CD14-positive monocyte (primary cell): ENCODE measurements around the gene SAG. TPM values are rescaled to one million over a fixed set of nuclear protein-coding genes. Genes with fewer than 3 reads are reported as not detected.

ENCODE experiments used
- DNase-seq, 3 donors: peaks; one replicate each; pipeline ENCODE4 v3.0.0-alpha.2; 2011 to 2022
- H2AFZ ChIP-seq: 2 replicates; pipeline ENCODE4 v1.6.0; 2012; ENCODE audit warnings: mild to moderate bottlenecking, low read depth, low read length, inconsistent platforms; ENCODE audit not compliant: insufficient read depth, poor library complexity, severe bottlenecking
- H3K27ac ChIP-seq, 2 donors: 1 replicate in 1 of 2; 2 replicates in 1 of 2; pipeline ENCODE4 v1.5.1; 2012 to 2013; ENCODE audit warnings: low read length in 2 of 2, control low read depth in 1 of 2, inconsistent platforms in 1 of 2, low read depth in 1 of 2, mild to moderate bottlenecking in 1 of 2
- H3K27me3 ChIP-seq, 2 donors: one replicate each; pipeline versions ENCODE4 v1.6.0 to v1.6.1; 2011 to 2013; ENCODE audit warnings: low read length in 2 of 2; ENCODE audit not compliant: control insufficient read depth in 2 of 2, insufficient read depth in 2 of 2
- H3K36me3 ChIP-seq, 2 donors: replicated peaks in 1 of 2; 1 replicate in 1 of 2; 2 replicates in 1 of 2; pipeline versions ENCODE4 v1.5.1 to v1.6.1; 2012 to 2013; ENCODE audit warnings: low read length in 2 of 2, control low read depth in 1 of 2, inconsistent platforms in 1 of 2, mild to moderate bottlenecking in 1 of 2; ENCODE audit not compliant: insufficient read depth in 2 of 2, control insufficient read depth in 1 of 2
- H3K4me1 ChIP-seq, 2 donors: 1 replicate in 1 of 2; 2 replicates in 1 of 2; pipeline versions ENCODE4 v1.5.1 to v1.6.1; 2012 to 2013; ENCODE audit warnings: low read length in 2 of 2, control low read depth in 1 of 2, inconsistent platforms in 1 of 2, mild to moderate bottlenecking in 1 of 2, moderate library complexity in 1 of 2; ENCODE audit not compliant: insufficient read depth in 2 of 2, control insufficient read depth in 1 of 2
- H3K4me2 ChIP-seq: replicated peaks from 2 replicates; pipeline ENCODE3; 2012; ENCODE audit warnings: low read length, moderate library complexity, mild to moderate bottlenecking; ENCODE audit not compliant: poor library complexity, severe bottlenecking; ENCODE audit errors: extremely low read depth
- H3K4me3 ChIP-seq, 3 experiments: fragments of 200-600 bp in 1 of 3; sonication (generic) in 1 of 3; replicated peaks in 1 of 3; 1 replicate in 2 of 3; 2 replicates in 1 of 3; pipeline ENCODE4 v1.5.1; 2011 to 2013; ENCODE audit warnings: low read length in 3 of 3, mild to moderate bottlenecking in 3 of 3, control low read depth in 2 of 3, low read depth in 2 of 3, inconsistent platforms in 1 of 3, moderate library complexity in 1 of 3
- H3K79me2 ChIP-seq: 2 replicates; pipeline ENCODE4 v1.6.0; 2012; ENCODE audit warnings: mild to moderate bottlenecking, control low read depth, inconsistent platforms, low read length, moderate library complexity; ENCODE audit not compliant: insufficient read depth
- H3K9ac ChIP-seq: 2 replicates; pipeline ENCODE4 v1.6.0; 2017; ENCODE audit warnings: low read length, mild to moderate bottlenecking; ENCODE audit not compliant: insufficient read depth, poor library complexity, severe bottlenecking
- H3K9me3 ChIP-seq, 2 donors: replicated peaks in 1 of 2; 1 replicate in 1 of 2; 2 replicates in 1 of 2; pipeline versions ENCODE4 v1.5.1 to v1.6.1; 2012 to 2013; ENCODE audit warnings: low read length in 2 of 2, control low read depth in 1 of 2; ENCODE audit not compliant: control insufficient read depth in 1 of 2, insufficient read depth in 1 of 2
- H4K20me1 ChIP-seq: 2 replicates; pipeline ENCODE4 v1.6.0; 2012; ENCODE audit warnings: mild to moderate bottlenecking, low read length, control low read depth, moderate library complexity; ENCODE audit not compliant: insufficient read depth
- H3K27ac Mint-ChIP-seq, 7 donors: one replicate each; pipeline ENCODE4 v1.8.0; 2020; ENCODE audit warnings: mild to moderate bottlenecking in 7 of 7, mixed read lengths in 7 of 7, moderate library complexity in 6 of 7, inconsistent platforms in 2 of 7
- H3K27me3 Mint-ChIP-seq, 3 donors: one replicate each; pipeline ENCODE4 v1.8.0; 2021 to 2022; ENCODE audit warnings: low read depth in 3 of 3, mild to moderate bottlenecking in 3 of 3, mixed read lengths in 3 of 3, moderate library complexity in 3 of 3, inconsistent platforms in 1 of 3
- H3K36me3 Mint-ChIP-seq, 2 donors: one replicate each; pipeline ENCODE4 v1.8.0; 2020; ENCODE audit warnings: mixed read lengths in 2 of 2, inconsistent platforms in 1 of 2, mild to moderate bottlenecking in 1 of 2
- H3K4me1 Mint-ChIP-seq: one replicate; pipeline ENCODE4 v1.8.0; 2020; ENCODE audit warnings: mild to moderate bottlenecking, mixed read lengths
- H3K4me3 Mint-ChIP-seq, 2 donors: one replicate each; pipeline ENCODE4 v1.8.0; 2020; ENCODE audit warnings: mild to moderate bottlenecking in 2 of 2, mixed read lengths in 2 of 2, moderate library complexity in 1 of 2
- H3K9me3 Mint-ChIP-seq, 7 donors: one replicate each; pipeline ENCODE4 v1.8.0; 2020 to 2022; ENCODE audit warnings: mixed read lengths in 7 of 7, mild to moderate bottlenecking in 6 of 7, moderate library complexity in 6 of 7, inconsistent platforms in 2 of 7
- WGBS: methylation state at CpG from one replicate; pipeline ENCODE4 v1.1.5; 2013; ENCODE audit warnings: missing lambda C conversion rate; ENCODE audit not compliant: insufficient coverage; 5-methylcytosine and 5-hydroxymethylcytosine counted together
- intact Hi-C, 2 donors: fragments of 100-400 bp; cut with micrococcal nuclease; formaldehyde crosslinking; loops; one replicate each; pipeline versions ENCODE4 v1.15.0 to v1.15.1; 2023
- polyA plus RNA-seq, 3 donors: library from polyadenylated mRNA; depleted of rRNA in 1 of 3; unstranded in 2 of 3; stranded (reverse) in 1 of 3; fragments of 300-500 nt in 2 of 3; fragments of >200 nt in 1 of 3; fragmentation: Illumina TruSeq in 2 of 3; gene quantifications; 1 replicate in 2 of 3; 2 replicates in 1 of 3; pipeline ENCODE4 v1.2.3, GENCODE V29; 2012 to 2021
- TF ChIP-seq, protein P1 (sequence below): fragments of 200-600 bp; IDR thresholded peaks from one replicate; pipeline ENCODE4 v1.8.0; 2022; ENCODE audit warnings: antibody characterized with exemption, mild to moderate bottlenecking

Gene SAG
- polyA plus RNA-seq, 3 donors = 0.04 to 0.87 TPM; not detected in 1

DNA sequence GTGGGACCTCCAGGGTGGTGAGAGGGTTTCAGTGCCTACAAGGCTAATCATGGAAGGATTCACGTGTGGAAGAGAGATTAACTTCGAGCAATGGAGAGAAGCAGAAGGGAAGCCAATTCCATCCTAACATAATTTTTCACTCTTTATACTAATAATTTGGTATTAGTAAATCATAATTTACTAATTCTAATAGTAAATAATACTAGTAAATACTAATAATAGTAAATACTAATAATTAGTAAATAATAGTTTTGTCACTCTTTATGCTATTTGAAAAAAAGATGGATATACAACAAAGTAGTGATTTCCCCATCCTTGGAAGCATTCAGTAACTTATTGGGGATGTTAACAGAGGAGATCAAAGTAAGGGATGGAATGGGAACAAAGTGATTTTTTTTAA is 6.4 kb upstream of the SAG start:
- no peak overlapping the region for H3K4me3 ChIP-seq
- Mint-ChIP-seq H3K9me3 (no peaks in the 10 kb centered on the region), H3K27me3 (peaks cover 0 to 2% (median 0%) of the 10 kb centered on the region in 3 donors), H3K27ac (no peak overlapping the region), H3K36me3 (peaks cover 2 to 6% of the 10 kb centered on the region in 2 donors), H3K4me3 (no peak overlapping the region), H3K4me1 (no peaks in the 10 kb centered on the region)
- no peaks in the 10 kb centered on the region for H3K9me3 ChIP-seq
- H4K20me1 ChIP-seq = no peaks in the 10 kb centered on the region
- H3K4me2 ChIP-seq = no peak overlapping the region
- H3K9ac ChIP-seq = no peak overlapping the region
- H2AFZ ChIP-seq = no peak overlapping the region
- H3K79me2 ChIP-seq = no peaks in the 10 kb centered on the region
- no peaks in the 10 kb centered on the region for H3K4me1 ChIP-seq
- WGBS = no CpG with 5 or more reads among the region's 2 CpGs
- H3K36me3 ChIP-seq = peaks cover 0 to 3% of the 10 kb centered on the region in 2 donors
- no peak for DNase-seq
- H3K27ac ChIP-seq = no peak overlapping the region
- intact Hi-C loops = no loop called here
- TF ChIP-seq, protein P1, sequence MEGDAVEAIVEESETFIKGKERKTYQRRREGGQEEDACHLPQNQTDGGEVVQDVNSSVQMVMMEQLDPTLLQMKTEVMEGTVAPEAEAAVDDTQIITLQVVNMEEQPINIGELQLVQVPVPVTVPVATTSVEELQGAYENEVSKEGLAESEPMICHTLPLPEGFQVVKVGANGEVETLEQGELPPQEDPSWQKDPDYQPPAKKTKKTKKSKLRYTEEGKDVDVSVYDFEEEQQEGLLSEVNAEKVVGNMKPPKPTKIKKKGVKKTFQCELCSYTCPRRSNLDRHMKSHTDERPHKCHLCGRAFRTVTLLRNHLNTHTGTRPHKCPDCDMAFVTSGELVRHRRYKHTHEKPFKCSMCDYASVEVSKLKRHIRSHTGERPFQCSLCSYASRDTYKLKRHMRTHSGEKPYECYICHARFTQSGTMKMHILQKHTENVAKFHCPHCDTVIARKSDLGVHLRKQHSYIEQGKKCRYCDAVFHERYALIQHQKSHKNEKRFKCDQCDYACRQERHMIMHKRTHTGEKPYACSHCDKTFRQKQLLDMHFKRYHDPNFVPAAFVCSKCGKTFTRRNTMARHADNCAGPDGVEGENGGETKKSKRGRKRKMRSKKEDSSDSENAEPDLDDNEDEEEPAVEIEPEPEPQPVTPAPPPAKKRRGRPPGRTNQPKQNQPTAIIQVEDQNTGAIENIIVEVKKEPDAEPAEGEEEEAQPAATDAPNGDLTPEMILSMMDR = no peak
- H3K27me3 ChIP-seq = no peaks in the 10 kb centered on the region

DNA sequence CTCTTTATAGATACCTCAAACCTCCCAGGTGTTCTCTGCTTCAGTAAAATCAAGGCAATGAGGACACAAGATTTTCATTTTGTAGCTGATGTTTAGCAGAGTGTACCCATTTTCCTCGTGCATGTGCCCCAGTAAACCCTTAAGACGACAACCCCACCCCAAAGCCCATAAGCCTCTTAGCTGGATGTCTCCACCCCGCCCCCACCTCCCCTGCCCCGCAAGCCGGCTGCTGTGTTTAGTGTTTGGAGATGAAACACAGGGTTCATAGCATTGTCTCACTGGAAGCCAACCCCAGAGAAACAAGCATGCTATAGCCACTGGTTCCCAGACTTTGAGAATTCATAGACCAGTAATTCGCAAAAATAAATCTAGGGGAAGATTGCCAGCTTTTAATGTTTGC is 5.8 kb upstream of the SAG start:
- Histone ChIP-seq H3K4me3 (no peak overlapping the region), H3K27me3 (no peaks in the 10 kb centered on the region), H2AFZ (no peak overlapping the region), H3K4me2 (no peak overlapping the region), H3K79me2 (no peaks in the 10 kb centered on the region), H3K9ac (no peak overlapping the region), H3K27ac (no peak overlapping the region), H4K20me1 (no peaks in the 10 kb centered on the region), H3K36me3 (no peaks in the 10 kb centered on the region), H3K4me1 (no peaks in the 10 kb centered on the region), H3K9me3 (no peaks in the 10 kb centered on the region)
- Mint-ChIP-seq H3K4me3 (no peak overlapping the region), H3K36me3 (peaks cover 0 to 3% of the 10 kb centered on the region in 2 donors), H3K27ac (no peak overlapping the region), H3K9me3 (no peaks in the 10 kb centered on the region), H3K27me3 (peaks cover 0 to 2% (median 0%) of the 10 kb centered on the region in 3 donors), H3K4me1 (no peaks in the 10 kb centered on the region)
- TF ChIP-seq, protein P1 = no peak
- intact Hi-C loops = no loop called here
- no CpG with 5 or more reads among the region's 6 CpGs for WGBS
- DNase-seq = no peak
